ENCODE results near the gene TSHZ1.
A peak's percentile ranks its signal among the peaks of the same experiment; 100 is the strongest.

Gene TSHZ1, protein sequence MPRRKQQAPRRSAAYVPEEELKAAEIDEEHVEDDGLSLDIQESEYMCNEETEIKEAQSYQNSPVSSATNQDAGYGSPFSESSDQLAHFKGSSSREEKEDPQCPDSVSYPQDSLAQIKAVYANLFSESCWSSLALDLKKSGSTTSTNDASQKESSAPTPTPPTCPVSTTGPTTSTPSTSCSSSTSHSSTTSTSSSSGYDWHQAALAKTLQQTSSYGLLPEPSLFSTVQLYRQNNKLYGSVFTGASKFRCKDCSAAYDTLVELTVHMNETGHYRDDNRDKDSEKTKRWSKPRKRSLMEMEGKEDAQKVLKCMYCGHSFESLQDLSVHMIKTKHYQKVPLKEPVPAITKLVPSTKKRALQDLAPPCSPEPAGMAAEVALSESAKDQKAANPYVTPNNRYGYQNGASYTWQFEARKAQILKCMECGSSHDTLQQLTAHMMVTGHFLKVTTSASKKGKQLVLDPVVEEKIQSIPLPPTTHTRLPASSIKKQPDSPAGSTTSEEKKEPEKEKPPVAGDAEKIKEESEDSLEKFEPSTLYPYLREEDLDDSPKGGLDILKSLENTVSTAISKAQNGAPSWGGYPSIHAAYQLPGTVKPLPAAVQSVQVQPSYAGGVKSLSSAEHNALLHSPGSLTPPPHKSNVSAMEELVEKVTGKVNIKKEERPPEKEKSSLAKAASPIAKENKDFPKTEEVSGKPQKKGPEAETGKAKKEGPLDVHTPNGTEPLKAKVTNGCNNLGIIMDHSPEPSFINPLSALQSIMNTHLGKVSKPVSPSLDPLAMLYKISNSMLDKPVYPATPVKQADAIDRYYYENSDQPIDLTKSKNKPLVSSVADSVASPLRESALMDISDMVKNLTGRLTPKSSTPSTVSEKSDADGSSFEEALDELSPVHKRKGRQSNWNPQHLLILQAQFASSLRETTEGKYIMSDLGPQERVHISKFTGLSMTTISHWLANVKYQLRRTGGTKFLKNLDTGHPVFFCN (N-terminal part only)

GRCh38 chr18:75210274-75211001 lies at the start of gene TSHZ1:
Gene TSHZ1 (plus strand): TSS chr18:75210797. CDS start chr18:75211877, 1,080 bp downstream.
- peak in 1 of 2 donors; percentile 31 for DNase-seq (ENCODE audit: low read depth in 2 of 2)

DNA sequence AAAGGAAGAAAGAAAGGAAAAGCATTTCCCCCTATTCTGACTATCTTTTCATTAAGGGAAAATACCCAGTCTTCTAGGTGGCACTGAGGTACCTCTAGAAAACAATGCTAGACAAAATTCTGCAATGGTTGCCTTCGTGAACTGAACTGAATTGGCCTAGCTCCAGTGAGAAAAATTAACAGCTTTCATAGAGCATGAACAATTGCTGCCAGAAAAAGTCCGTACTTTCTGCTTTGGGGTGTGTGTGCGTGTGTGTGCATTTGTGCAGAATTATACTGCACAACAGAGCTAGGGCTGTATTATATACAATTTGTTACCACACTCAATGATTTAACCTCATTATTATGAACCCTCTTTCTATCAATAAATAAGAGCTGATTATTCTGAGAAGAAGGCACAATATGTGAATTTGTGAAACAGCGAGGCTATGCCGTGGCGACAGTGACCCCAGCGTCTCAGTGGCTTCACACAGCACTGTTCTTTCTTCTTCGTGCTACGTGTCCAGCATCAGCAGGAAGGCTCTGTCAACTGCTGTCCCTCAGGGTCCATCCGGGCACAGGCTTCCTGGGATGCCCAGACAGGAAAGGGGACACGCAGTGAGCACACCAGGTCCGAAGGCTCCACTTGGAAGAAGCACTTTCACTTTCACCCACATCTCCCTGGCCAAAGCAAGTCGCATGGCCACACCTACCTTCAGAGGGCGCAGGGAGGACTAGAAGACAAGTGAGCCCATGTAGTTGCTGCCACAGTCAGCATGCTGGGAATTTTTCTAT lies 49.2 kb upstream of the TSHZ1 start:
- peak in 1 of 2 donors; percentile 5 for DNase-seq (ENCODE audit: low read depth in 2 of 2)

GRCh38 chr18:75162467-75162866 lies 48.1 kb upstream of the TSHZ1 start:
- DNase-seq (ENCODE audit: low read depth in 2 of 2): no peak

GRCh38 chr18:75162978-75163377 lies 47.6 kb upstream of the TSHZ1 start:
- DNase-seq (ENCODE audit: low read depth in 2 of 2): no peak

GRCh38 chr18:75163736-75164135 lies 46.9 kb upstream of the TSHZ1 start:
- no peak for DNase-seq (ENCODE audit: low read depth in 2 of 2)

- no peak for DNase-seq (ENCODE audit: low read depth in 2 of 2)
Measured at GRCh38 chr18:75164479-75164878, 46.1 kb upstream of the TSHZ1 start.

DNA sequence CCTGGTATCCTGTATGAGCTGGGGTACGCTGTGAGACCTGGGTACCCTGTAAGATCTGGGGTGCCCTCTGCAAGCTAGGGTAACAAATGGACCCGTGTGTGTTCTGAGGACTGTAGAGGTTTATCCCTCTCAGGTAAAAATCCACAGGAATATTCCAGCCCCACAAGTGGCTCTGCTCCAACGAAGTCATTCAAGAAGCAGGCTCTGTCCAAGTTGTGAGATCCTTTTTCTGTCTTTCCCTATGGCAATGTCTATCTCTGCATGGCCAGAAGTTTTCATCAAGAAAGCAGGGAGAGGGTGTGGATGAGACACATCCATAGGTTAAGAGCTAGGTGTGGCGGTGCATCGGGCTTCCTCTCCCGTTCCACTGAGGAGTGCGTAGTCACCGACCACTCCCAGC lies 44.7 kb upstream of the TSHZ1 start:
- DNase-seq (ENCODE audit: low read depth in 2 of 2): no peak

DNA sequence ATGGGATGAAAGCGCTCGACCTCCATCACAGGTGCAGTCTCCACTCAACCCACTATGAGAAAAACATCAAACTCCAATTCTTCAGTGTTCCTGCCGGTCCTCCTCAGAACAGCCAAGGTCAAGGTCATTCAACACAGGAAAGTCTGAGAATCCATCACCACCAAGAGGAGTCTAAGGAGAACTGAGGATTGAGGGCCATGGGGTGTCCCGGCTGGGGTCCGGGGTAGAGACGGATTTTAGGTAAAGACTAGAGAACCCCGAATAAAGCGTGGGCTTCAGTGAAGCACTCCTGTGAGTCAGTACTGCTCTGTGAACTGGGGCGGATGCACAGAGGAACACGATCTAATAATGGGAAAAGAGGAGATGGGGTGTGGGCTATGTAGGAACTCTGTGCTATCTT lies 43.5 kb upstream of the TSHZ1 start:
- DNase-seq (ENCODE audit: low read depth in 2 of 2): no peak

DNA sequence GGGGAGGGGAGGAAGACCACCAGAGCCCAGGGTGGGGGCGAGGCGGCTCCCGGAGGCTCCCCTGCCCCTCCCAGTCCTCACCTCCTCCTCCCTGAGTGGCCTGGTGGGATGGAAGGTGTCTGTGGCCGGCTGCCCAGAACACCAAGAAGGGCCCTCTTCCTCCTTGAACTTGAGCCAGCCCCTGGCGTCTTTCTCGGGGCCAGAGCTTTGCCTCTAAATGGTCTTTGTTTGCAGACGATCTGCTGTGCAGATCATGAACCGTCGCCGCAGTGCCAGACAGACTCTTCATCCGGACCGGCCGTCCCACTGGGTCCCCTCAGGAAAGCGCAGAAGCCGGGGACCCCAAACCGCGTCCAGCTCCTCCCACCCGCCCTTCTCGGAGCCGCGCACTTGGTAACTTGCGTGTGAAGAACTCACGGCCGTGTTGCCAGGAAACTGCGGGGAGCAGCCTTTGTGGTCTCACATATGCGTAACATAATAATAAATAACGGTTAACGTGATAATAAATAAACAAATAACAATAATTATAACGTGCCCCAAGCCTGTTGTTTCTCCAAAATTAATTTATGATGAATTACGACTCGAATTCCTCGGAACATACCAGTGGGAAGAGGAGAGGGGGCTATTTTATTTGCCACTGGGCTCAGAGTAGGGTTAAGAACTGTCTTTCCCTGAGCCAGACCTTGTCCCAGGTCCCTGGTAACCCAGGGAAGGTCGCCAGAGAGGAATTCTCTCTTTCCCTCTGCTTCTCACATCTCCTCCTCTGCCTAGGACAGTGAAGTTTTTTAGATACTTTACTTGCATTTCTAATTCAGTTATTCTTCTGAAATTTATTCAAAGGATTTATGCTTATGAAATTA lies 42.6 kb upstream of the TSHZ1 start:
- DNase-seq (ENCODE audit: low read depth in 2 of 2): no peak

- no peak for DNase-seq (ENCODE audit: low read depth in 2 of 2)
Measured at GRCh38 chr18:75168619-75169018, 42.0 kb upstream of the TSHZ1 start.

GRCh38 chr18:75169411-75169810 lies 41.2 kb upstream of the TSHZ1 start:
- no peak for DNase-seq (ENCODE audit: low read depth in 2 of 2)

DNA sequence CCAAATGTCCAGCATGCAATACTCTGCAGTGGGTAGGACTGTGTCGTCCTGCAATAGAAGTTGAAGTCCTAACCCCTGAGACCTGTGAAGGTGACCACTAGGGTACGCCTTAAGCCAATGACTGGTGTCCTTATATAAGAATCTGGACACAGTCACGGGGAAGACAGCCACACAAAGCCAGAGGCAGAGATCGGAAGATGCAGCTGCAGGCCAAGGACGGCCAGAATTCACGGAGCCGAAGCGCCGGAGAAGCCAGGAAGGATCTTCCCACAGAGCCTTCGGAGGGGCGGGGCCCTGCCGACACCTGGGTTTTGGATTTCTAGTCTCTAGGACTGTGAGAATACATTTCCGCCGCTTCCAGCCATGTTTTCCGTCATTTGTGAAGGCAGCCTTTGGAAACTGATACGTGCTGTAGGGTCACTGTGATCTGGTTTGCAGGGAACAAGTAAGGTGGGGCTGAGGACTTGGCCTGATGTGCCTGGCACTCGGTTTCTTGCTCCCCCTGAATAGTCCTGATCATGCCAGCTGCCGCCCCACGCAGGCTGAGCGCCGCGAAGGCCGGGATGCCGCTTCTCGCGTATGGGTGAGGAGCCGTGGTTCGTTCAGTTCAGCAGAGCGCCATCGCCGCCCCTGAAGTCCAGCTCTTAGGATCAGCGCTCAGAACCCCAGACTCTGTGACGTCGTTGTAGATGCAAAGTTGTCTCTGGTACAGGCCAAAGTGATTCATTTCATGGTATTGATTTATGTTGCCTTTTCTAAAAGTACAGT lies 40.4 kb upstream of the TSHZ1 start:
- DNase-seq (ENCODE audit: low read depth in 2 of 2): no peak

GRCh38 chr18:75170916-75171315 lies 39.7 kb upstream of the TSHZ1 start:
- no peak for DNase-seq (ENCODE audit: low read depth in 2 of 2)

GRCh38 chr18:75172299-75173124 lies 38.1 kb upstream of the TSHZ1 start:
- DNase-seq (ENCODE audit: low read depth in 2 of 2): no peak

DNA sequence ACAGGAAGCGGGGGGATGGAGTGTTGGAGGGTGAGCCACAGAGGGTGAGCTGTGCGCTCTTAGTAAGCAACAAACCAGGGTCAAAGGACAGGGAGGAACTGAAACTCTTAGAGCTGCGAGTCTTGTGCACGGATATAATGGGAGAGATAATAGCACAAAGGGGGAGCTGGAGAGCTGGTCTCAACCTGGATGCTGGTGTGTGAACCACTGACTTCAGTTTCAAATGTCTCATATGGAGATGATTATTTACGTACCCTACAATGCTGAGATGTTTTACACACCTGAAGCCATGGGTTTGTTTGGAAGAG lies 37.5 kb upstream of the TSHZ1 start:
- DNase-seq (ENCODE audit: low read depth in 2 of 2): no peak

DNA sequence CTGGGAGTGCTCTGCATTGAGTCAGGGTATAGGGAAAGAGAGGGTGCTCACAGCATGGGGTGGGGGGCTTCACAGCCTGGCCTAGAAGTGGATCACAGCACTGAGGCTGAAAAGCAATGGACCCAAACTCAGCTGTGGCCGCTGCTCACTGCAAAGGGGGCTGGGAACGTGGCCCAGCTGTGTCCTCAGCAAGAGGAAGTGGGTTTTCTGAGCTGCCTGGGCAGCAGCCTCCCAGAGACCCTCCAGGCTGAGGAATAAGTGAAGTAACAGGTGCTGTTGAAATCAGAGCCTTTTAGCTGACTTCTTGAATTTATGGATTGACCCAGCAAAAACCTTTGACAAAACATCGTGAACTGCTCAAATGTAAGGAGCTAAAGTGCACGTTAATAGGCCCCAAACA lies 36.9 kb upstream of the TSHZ1 start:
- no peak for DNase-seq (ENCODE audit: low read depth in 2 of 2)

- no peak for DNase-seq (ENCODE audit: low read depth in 2 of 2)
Measured at GRCh38 chr18:75176849-75177248, 33.7 kb upstream of the TSHZ1 start.

DNA sequence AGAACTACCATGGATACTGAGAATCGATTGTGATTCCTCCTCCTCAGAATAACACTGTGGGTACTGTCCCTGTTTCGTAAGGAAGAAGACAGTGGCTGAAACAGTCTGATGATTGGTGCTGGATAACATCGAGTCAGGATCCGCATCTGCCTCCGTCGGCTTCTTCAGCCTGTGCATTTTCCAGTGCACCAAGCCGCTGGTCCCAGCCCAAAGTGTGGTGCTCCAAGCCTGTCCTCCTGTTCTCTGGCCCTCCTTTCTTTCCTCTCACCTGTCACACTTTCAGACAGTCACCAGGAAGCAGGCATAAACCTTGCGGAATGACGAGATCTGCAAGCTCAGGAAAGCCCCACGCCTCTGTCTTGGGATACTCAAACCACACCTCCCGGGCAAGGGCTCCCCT lies 32.2 kb upstream of the TSHZ1 start:
- no peak for DNase-seq (ENCODE audit: low read depth in 2 of 2)
